Measurements from ENCODE around the gene CHKA.

CHKA gene

DNA sequence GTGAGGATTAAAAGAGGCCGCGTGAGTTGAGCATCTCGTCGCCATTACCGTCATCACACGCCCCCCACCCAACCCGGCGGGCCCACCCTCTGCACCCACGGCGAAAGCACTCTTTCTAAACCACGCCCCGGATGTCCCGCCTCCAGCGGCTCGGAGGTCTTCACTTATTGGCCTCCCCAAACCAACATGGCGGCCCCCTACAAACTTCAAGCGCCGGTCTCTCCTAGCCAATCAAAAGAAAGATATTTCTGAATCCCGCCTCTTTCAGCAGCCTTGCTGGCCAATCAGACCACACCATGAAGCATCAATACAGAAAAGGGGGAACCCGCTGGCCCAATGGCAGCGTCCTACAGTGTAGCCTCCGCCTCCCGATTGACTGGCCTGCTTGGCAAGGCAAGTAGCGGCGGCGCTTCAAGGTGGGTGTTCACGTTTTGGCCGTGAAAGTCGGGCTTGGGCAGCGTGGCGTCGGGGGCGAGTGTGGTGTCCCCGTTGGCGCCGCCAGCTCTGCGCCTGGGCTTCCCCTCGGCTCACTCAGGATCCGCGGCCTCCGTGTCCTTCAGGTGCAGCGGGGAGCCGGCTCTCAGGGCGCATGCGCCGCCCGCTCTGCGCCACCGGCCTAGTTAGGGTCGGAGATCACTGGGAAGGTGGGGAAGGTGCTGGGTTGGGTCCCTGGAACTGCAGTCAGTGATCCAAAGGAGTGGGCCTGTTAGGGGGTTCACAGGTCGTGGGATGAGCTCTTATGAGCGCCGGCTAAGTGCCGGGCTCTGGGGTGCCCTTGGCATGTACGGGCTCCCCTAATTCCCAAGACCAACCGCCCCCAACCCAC lies 90.7 kb downstream of the CHKA start, which contains the start of gene NDUFS8:
NDUFS8 (plus strand) TSS at position 364 of the 826 bp plus-strand sequence. CDS start 1,471 bp downstream, outside the sequence.
- peak; percentile 99 to 100 for DNase-seq

DNA sequence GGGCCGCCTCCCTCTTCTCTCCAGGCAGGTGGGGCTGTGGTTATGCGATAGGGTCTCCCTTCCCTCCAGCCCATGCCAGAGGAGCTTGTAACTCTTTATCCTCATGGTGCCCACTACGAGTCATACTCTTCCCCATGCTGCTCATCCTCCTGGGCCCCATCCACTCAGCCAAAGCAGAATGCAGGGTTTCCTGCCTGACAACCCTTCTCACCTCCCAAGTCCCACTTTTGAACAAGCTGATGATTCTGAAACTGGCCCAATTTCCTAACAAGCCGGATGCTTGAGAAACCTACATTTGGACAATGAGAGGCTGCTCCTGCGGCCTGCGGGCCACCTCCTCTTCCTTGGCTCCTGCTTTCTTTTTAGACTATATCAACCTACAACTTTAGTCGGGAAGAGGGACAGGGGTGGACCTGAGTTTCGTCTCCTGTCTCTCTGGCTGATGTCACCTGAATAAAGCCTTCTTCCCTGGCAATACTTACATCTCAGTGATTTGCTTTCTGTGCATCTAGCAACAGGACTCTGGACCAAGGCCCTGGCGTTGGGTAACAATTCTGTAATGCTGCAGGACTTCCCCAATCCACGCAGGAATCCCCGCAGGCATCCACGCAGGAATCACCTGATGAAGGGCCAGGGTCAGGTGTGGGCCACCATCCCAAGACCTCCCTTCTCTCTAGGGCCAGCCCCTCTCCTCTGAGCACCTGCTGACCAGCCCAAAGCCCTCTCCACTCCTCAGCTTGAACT lies 92.2 kb downstream of the CHKA start:
- peak in 1 of 2 experiments; percentile 18 for DNase-seq

DNA sequence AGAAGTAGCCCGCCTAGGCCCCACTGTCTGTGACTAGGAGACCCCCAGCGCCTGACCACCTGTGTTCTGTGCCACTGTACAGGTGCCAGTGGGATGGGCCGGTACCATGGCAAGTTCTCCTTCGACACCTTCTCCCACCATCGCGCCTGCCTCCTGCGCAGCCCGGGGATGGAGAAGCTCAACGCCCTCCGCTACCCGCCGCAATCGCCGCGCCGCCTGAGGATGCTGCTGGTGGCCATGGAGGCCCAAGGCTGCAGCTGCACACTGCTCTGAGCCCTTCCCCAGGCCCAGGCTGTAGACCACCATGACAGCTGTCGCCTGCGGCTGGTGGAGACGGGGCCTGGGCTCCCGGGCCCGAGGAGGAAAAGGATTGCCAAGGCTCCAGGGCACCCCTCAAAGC lies 93.5 kb downstream of the CHKA start:
- DNase-seq = no peak

DNA sequence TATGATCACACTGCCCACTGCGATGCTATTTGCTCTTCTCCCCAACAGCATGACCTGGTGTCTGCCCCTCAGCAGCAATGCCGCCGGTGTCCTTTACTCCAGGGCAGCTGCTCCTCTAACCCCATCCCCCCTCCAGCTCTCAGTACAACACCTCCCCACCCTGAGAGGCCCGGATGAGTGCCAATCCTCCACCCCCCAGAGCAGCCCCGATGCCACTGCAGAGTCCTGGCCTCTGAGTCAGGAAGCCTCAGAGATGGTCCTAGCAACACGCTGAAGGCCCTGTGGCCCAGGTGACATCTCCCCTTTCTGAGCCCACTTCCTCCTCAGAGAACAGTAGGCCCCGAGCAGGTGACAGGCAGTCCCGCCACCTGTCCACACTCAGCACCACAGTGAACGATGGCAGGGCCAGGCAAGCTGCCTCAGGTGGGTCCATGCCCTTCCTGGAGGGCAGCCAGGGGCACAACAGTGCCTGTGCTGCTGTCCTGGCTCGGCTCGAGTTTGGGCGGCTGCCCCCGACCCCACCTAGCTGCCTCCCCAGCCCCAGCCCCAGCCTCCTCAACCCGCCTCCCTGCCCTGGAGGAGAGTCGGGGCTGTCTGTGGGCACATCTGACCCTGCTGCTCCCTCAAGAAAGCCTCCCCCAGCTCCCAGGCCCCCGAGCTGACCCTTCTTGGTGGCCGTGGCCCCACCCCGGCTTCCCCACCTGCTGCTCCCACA lies 94.6 kb downstream of the CHKA start:
- DNase-seq = no peak

DNA sequence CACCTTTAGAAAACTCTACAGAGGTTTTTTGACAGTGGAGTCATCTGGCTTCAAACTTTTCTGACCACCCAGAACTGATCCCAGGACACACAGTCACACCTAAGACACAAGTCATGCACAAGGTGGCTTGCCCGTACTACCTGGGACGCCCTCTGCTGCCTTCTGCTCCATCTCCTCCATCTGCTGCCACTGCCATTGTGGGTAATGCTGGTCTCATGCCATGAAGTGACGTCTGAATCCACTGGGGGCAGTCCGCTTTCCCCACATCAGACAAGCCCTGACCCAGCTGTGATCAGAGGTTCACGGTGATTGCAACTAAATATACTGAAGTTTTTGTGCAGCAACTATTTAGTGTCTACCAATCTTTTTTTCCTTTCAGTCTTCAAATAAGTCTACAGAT lies 96.1 kb downstream of the CHKA start:
- DNase-seq = peak in 1 of 2 experiments; percentile 36

DNA sequence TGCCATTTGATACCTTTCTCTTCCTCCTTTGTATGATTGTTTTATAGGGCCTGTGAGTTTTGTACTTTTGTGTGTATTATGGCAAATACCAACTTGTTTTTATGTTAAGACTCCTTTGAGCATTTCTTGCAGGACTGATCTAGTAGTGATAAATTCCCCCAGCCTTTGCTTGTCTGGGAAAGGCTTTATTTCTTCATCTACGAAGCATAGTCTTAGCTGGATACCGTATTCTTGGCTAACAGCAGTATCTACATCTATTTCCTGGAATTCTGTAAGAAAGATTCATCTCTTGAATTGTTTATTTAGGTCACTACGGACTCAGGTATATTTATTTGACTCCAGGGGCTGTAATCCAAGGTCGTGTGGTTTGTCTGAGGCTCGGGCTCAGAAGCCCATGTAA lies 96.7 kb downstream of the CHKA start:
- no peak for DNase-seq

DNA sequence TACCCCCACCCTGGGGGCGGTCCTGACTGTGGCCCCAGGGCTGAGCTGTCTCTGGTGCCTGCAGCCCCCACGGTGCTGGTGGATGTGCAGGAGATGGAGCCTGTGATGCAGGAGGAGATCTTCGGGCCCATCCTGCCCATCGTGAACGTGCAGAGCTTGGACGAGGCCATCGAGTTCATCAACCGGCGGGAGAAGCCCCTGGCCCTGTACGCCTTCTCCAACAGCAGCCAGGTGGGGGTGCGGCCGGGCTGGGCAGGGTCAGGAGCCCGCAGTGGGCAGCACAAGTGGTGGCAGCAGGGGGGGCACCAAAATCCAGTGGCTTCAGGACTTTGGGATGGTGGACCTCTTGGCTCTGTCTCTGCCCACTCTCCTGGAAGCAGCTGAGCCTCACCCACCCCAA lies 98.7 kb downstream of the CHKA start:
- no peak for DNase-seq

DNA sequence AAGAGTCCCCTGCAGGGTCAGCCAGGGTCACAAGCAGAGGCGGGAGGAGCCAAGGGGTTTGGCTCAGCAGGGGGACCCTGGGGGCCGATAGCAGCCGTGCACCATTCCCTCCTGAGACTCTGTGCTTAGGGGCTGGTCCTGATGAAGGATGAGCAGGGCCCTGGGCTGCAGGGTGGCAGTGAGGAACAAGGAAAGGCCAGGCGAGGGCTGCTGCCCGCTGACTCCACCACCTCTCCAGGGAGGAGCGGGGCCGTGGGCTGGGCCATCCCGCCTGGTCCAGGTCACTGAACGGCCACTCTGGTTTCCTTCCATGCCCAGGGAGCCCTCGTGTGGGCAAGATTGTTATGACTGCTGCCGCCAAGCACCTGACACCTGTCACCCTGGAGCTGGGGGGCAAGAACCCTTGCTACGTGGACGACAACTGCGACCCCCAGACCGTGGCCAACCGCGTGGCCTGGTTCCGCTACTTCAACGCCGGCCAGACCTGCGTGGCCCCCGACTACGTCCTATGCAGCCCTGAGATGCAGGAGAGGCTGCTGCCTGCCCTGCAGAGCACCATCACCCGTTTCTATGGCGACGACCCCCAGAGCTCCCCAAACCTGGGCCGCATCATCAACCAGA lies 99.9 kb downstream of the CHKA start:
- peak in 1 of 2 experiments; percentile 44 for DNase-seq

DNA sequence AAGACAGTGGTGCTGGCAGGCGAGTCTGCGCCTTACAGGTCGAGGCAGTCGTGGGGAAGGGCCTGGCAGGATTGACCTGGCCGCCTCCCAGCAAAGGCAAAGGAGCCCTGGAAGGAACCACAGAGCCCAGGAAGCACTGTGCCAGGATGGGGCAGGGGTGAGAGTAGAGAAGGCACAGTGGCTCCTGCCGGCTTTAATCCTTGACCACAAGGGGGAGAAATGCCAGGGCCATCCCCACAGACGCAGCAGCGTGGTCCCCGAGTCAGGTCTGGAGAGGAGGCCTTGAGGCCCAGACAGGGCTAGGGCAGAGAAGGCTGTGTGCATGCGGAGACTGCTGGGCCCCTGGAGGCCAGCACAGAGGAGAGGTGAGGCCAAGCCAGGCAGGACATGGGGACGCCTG lies 100.6 kb downstream of the CHKA start:
- DNase-seq = peak; percentile 33 to 62

DNA sequence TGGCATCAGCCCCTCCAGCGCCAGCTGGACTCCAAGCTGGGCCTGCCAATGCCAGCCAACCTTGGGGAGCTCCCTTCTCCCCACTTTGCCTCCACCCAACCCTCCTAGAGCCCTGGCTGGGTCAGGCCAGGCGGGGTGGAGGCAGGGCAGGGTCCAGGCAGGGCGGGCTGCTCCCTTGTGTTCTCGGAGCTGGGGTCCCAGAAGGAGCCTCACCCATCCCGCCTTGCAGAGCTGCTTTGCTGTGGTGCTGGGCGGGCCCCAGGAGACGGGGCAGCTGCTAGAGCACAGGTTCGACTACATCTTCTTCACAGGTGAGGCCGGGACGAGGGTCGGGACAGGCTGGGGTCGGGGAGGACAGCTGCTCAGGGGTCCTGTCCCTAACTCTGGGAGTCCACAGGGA lies 101.7 kb downstream of the CHKA start:
- no peak for DNase-seq

DNA sequence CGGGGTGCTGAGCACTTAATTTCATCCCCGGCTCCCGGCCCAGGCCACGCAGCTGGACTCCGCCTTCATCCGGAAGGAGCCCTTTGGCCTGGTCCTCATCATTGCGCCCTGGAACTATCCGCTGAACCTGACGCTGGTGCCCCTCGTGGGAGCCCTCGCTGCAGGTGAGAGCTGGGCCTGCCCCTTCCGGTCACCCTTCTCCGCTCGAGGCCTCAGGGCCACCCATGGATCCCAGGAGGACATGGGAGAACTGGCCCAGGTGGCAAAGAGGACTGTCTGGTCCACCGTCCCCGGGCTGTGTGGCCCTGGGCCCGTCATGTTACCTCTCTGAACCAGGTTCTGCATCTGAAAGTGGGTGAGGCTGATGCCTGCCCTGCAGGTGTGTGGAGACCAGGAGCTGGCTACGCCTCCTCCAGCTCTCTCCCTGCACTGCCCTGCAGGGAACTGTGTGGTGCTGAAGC lies 102.4 kb downstream of the CHKA start:
- no peak for DNase-seq

DNA sequence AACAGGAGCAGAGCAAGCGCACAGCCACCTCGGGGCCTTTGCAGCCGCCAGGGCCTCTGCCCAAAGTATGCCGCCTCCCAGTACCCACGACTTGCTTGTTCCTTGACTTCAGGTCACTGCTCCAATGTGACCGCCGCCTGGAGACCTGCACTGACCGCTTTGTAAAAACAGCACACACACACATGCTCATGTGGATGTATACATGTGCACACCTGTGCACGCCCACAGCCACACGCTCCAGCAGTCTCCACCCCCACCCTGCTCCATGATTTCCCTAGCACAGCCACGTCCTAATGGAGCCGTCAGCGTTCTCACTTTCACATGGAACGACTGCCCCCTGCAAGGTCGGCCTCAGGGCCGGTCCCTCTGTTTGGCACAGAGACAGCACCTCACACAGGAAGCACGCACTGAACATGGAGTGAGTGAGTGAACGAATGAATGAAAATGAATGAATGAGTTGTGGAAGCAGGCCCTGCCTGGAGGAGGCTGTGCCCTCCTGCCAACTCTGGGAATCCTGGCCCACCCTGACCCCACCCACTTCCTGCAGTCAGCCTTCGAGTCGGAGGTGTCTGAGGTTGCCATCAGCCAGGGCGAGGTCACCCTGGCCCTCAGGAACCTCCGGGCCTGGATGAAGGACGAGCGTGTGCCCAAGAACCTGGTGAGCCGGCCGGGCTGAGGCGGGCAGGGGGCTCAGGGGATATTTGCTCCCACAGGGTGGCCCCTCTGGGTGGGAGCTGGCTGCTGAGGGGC lies 103.0 kb downstream of the CHKA start:
- no peak for DNase-seq

DNA sequence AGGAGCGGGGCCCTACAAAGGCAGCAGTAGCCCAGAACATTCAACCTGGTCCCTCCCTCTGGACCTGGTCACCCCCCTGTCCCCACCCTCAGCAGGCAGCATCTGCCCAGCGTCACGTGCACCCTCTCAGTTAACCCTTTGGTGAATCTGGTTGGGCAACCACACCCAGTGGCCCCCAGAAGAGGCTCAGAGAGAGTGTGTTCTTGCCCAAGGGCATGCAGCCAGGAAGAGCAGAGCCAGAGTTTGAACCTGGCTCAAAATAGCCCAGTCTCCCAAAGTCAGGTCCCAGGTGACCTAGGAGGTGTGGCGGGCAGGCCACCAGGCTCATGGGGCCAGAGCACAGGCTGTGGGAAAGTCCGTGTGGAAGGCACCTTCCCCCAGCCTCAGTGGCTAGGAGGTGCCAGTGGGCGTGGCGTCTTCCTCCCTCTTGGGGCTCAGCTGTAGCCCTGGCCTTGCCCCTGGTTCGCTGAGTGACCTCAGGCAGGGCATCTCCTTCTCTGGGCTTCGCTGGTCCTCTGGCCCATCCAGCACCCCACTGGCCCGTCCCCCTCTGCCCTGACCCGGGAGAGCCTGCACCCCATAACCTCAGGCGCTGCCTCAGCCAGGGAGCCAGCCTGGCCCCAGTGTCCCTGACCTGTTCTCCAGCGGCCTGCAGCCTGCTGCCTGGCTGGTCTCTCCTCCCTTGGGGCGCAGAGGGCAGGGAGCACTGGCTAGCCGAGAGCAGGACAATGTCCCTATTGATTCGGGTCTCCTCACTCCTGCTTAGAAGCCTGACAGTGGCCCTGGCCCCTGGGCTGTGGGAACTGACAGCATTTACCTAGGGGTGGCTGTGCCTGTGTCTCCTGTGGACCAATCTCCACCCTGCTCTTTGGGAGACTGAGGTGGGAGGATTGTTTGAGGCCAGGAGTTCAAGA lies 104.0 kb downstream of the CHKA start:
- peak in 1 of 2 experiments; percentile 36 for DNase-seq

DNA sequence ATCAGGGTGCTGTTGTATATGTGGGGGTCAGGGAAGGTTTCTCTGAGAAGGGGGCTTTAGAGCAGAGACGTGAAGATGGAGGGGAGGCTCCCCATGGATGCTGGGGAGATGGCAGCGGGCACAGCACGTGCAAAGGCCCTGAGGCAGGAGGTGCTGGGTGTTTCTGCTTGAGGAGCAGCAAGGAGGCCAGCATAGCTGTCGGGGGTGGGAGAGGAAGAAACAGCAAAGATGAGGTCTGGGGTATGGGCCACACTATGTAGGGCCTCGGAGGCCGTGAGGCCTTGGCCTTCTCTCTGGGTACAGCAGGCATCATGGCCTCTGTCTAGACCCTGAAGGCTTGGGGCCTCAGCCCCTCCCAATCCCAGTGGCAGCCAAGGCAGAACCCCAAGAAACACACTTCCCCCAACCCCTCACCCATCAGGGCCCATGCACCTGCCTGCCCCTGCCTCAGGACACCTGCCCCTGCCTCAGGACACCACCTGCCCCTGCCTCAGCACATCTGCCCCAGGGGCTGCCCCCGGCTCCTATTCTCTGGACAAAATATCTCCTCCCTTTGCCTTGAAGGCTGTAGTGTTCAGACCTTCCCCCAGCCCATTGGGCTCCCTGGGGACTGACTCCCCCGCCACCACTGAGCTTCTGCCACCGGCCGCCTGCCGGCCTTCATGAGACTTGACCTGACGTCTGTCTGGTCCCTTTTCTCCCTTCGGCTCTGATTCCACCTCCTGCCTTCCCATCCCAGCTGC lies 104.9 kb downstream of the CHKA start:
- no peak for DNase-seq

DNA sequence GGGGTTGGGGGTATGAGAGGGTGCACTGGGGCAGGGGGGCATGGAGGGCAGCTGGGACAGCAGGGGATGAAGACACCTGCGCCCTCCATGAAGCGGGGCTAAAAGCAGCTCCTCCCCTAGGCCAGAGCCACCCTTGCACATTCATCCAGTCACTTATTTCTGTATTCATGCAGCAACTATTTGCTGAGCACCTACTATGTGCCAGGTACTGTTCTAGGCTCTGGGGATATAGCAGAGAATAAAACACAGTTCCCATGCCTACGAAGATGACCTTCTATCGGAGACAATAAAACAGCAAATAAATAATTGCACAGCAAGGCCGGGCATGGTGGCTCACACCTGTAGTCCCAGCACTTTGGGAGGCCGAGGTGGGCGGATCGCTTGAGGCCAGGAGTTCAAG lies 105.7 kb downstream of the CHKA start:
- no peak for DNase-seq

DNA sequence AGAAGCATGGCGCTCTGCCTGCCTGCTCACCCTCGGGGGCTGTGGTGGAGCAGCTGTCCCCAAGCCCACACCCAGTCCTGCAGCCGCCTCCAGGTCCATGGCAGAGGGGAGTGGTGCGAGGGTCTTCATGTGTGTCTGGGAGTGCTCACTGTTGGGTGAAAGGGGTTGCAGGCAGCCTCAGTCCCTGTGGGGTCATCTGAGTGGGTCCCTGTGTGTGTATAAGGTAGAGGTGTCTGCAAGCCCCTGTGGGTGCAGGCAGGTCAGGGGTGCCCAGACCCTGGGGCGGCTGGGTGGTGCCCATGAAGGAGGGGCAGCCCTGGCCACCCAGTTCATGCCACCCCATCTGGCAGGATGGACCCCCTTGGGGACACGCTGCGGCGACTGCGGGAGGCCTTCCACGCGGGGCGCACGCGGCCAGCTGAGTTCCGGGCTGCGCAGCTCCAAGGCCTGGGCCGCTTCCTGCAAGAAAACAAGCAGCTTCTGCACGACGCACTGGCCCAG lies 106.2 kb downstream of the CHKA start:
- no peak for DNase-seq

DNA sequence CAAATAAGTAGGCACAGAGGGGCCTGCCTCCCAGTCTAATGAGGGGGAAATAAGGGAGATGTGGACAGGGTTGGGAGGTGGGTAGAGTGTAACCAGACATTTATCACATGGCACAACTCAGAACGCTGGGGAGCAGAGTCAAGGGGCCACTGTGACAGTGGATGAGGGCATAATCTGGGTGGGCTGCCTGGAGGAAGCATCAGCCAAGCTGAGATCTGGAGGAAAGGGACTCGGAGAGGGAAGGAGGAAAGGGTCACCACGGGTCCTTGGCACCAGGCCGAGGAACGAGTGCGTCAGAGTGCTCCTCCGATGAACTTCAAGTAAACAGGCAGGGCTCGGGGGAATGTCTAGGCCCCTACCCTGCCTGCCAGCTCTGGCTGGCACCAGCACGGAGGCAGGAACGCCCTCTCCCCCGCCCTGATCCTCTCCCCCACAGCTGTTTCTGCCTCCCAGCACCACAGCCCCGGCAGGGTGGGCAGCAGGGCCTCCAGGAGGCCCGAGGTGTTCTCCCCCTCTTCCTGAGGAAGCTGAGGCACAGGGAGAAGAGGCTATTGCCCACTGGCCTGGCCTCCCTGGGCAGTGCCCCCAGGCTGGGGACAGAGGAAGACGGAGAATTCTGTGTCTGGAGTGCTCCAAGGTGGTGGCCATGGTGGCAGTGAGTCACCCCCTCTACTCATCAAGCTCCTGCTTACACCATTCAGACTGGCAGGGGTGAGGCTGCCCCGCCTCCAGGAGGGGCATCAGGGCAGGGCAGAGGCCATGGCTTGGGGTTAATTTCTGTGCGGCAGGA lies 106.8 kb downstream of the CHKA start:
- DNase-seq = peak; percentile 87 to 88

DNA sequence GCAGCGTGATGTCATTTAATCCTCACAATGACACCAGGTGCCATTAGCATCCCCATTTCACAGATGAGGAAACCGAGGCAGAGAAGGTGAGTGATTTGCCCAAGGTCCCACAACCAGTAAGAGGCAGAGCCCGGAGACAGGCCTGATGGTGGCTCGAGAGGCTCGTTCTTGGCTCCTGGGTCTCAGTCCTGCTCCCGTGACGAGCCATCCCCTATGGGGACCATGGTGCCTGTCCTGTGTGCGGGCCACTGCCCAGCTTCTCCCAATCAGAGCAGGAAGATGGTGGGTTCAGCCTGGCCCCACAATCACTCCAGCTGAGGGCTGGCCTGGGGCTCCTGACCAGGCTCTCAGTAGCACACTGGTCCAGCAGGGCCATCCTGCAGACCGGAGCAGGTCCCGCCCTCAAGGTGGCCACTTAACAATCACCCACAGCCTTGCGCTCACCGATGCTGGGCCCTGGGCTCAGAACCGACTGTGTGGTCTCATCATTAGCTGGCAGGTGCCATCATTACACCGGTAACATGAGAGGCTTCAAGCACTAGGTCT lies 107.5 kb downstream of the CHKA start:
- DNase-seq = no peak

Measured in SW 1271 (cell line).